Neuronal stem cell (in vitro differentiated cells): ENCODE measurements around the gene PGAP3.

Experiments
- DNase-seq: peaks from one replicate; pipeline ENCODE4 v3.0.0-alpha.2; 2013; ENCODE audit warnings: low spot score
- H2AFZ ChIP-seq: one replicate; pipeline ENCODE4 v1.6.1; 2013; ENCODE audit warnings: mild to moderate bottlenecking, low read length, inconsistent platforms
- H2AK5ac ChIP-seq: 2 replicates; pipeline ENCODE4 v1.6.1; 2013; ENCODE audit warnings: low read depth, mild to moderate bottlenecking, inconsistent platforms, low read length, moderate library complexity, mixed read lengths
- H2BK120ac ChIP-seq: 2 replicates; pipeline ENCODE4 v1.6.1; 2013; ENCODE audit warnings: low read depth, mild to moderate bottlenecking, inconsistent platforms, low read length, moderate library complexity, mixed read lengths
- H2BK12ac ChIP-seq: one replicate; pipeline ENCODE4 v1.6.1; 2013; ENCODE audit warnings: low read length, inconsistent platforms
- H2BK15ac ChIP-seq: 2 replicates; pipeline ENCODE4 v1.6.1; 2013; ENCODE audit warnings: mild to moderate bottlenecking, low read length, inconsistent platforms, mixed read lengths
- H2BK5ac ChIP-seq: one replicate; pipeline ENCODE4 v1.6.1; 2013; ENCODE audit warnings: inconsistent platforms, mild to moderate bottlenecking, low read length, moderate library complexity
- H3K14ac ChIP-seq: one replicate; pipeline ENCODE4 v1.6.1; 2013; ENCODE audit warnings: low read length, inconsistent platforms
- H3K18ac ChIP-seq: 2 replicates; pipeline ENCODE4 v1.6.1; 2013; ENCODE audit warnings: low read length, inconsistent platforms
- H3K23ac ChIP-seq: 2 replicates; pipeline ENCODE4 v1.6.1; 2013; ENCODE audit warnings: low read depth, mild to moderate bottlenecking, mixed read lengths, low read length, inconsistent platforms; ENCODE audit not compliant: poor library complexity
- H3K27ac ChIP-seq: replicated peaks from 3 replicates; pipeline ENCODE4 v1.5.1; 2013; ENCODE audit warnings: low read length, inconsistent platforms
- H3K27me3 ChIP-seq, 3 experiments: 2 replicates each; pipeline ENCODE4 v1.6.1; 2013; ENCODE audit warnings: low read length in 3 of 3, mild to moderate bottlenecking in 2 of 3, inconsistent platforms in 1 of 3, low read depth in 1 of 3, mixed read lengths in 1 of 3, moderate library complexity in 1 of 3; ENCODE audit not compliant: control insufficient read depth in 3 of 3, insufficient read depth in 3 of 3
- H3K36me3 ChIP-seq, 2 donors: replicated peaks in 1 of 2; 2 replicates each; pipeline ENCODE4 v1.6.1; 2013; ENCODE audit warnings: low read length in 2 of 2; ENCODE audit not compliant: control insufficient read depth in 2 of 2, insufficient read depth in 2 of 2
- H3K4ac ChIP-seq: 2 replicates; pipeline ENCODE4 v1.6.1; 2013; ENCODE audit warnings: inconsistent platforms, mild to moderate bottlenecking, low read length, moderate library complexity
- H3K4me1 ChIP-seq, 2 donors: 1 replicate in 1 of 2; 2 replicates in 1 of 2; pipeline ENCODE4 v1.6.1; 2013; ENCODE audit warnings: low read length in 2 of 2, low read depth in 1 of 2; ENCODE audit not compliant: control insufficient read depth in 2 of 2, insufficient read depth in 1 of 2
- H3K4me2 ChIP-seq: one replicate; pipeline ENCODE4 v1.6.1; 2013; ENCODE audit warnings: mild to moderate bottlenecking, low read length, inconsistent platforms; ENCODE audit not compliant: insufficient read depth, poor library complexity, severe bottlenecking
- H3K4me3 ChIP-seq, 2 donors: 2 replicates each; pipeline ENCODE4 v1.5.1; 2013; ENCODE audit warnings: low read length in 2 of 2, mild to moderate bottlenecking in 2 of 2, inconsistent platforms in 1 of 2, moderate library complexity in 1 of 2
- H3K79me1 ChIP-seq: one replicate; pipeline ENCODE4 v1.6.1; 2013; ENCODE audit warnings: low read depth, mild to moderate bottlenecking, inconsistent platforms, low read length, moderate library complexity
- H3K9ac ChIP-seq: one replicate; pipeline ENCODE4 v1.6.1; 2013; ENCODE audit warnings: mild to moderate bottlenecking, low read depth, low read length, inconsistent platforms; ENCODE audit not compliant: poor library complexity
- H3K9me3 ChIP-seq, 2 donors: replicated peaks in 1 of 2; 2 replicates each; pipeline versions ENCODE3 to v1.6.1; 2013; ENCODE audit warnings: low read length in 2 of 2, mild to moderate bottlenecking in 2 of 2, inconsistent platforms in 1 of 2, low read depth in 1 of 2, mixed read lengths in 1 of 2, moderate library complexity in 1 of 2; ENCODE audit not compliant: control insufficient read depth in 2 of 2, insufficient read depth in 1 of 2
- H4K8ac ChIP-seq: one replicate; pipeline ENCODE4 v1.6.1; 2013; ENCODE audit warnings: low read depth, mild to moderate bottlenecking, inconsistent platforms, low read length, moderate library complexity
- H4K91ac ChIP-seq: one replicate; pipeline ENCODE4 v1.6.1; 2013; ENCODE audit warnings: low read length, low read depth, mild to moderate bottlenecking, inconsistent platforms; ENCODE audit not compliant: poor library complexity
- WGBS, 2 donors: extraction: QIAGEN DNeasy Blood & Tissue Kit; methylation state at CpG; one replicate each; pipeline ENCODE4 v1.1.7; 2013; ENCODE audit warnings: missing lambda C conversion rate in 2 of 2, mixed read lengths in 1 of 2; ENCODE audit not compliant: insufficient read length in 2 of 2, insufficient replicate concordance in 1 of 2; ENCODE audit errors: extremely low coverage in 2 of 2; 5-methylcytosine and 5-hydroxymethylcytosine counted together

Gene PGAP3

GRCh38 chr17:39675390-39676082 lies 12.3 kb downstream of the PGAP3 start:
- H2BK12ac ChIP-seq: no peak overlapping the region
- no peak overlapping the region for H4K8ac ChIP-seq
- H3K18ac ChIP-seq: no peak overlapping the region
- no peak overlapping the region for H3K27ac ChIP-seq
- H3K14ac ChIP-seq: no peak overlapping the region
- no peak overlapping the region for H3K9ac ChIP-seq
- H3K36me3 ChIP-seq: peaks cover 4 to 8% of the 10 kb centered on the region in 2 donors
- DNase-seq: no peak
- H2BK5ac ChIP-seq: peak overlapping the region; percentile 71
- no peak overlapping the region for H3K4me3 ChIP-seq
- no peak overlapping the region for H4K91ac ChIP-seq
- no peak overlapping the region for H3K4me2 ChIP-seq
- H2AFZ ChIP-seq: no peak overlapping the region
- H2BK120ac ChIP-seq: no peak overlapping the region
- H3K9me3 ChIP-seq: no peaks in the 10 kb centered on the region
- H2BK15ac ChIP-seq: no peak overlapping the region
- no CpG with 5 or more reads among the region's 10 CpGs for WGBS, 2 donors
- no peaks in the 10 kb centered on the region for H3K79me1 ChIP-seq
- no peak overlapping the region for H3K4ac ChIP-seq
- peaks cover 0 to 3% (median 1%) of the 10 kb centered on the region in 3 experiments for H3K27me3 ChIP-seq
- no peak overlapping the region for H2AK5ac ChIP-seq
- H3K23ac ChIP-seq: no peak overlapping the region
- no peaks in the 10 kb centered on the region for H3K4me1 ChIP-seq

- no peak overlapping the region for H2BK120ac ChIP-seq
- WGBS, 2 donors: no CpG with 5 or more reads among the region's 11 CpGs
- DNase-seq: no peak
- H3K9me3 ChIP-seq: no peaks in the 10 kb centered on the region
- no peak overlapping the region for H3K4me3 ChIP-seq
- no peak overlapping the region for H3K23ac ChIP-seq
- H2BK12ac ChIP-seq: no peak overlapping the region
- no peak overlapping the region for H2BK15ac ChIP-seq
- no peak overlapping the region for H3K14ac ChIP-seq
- no peak overlapping the region for H3K27ac ChIP-seq
- H2AFZ ChIP-seq: no peak overlapping the region
- no peak overlapping the region for H3K9ac ChIP-seq
- H3K79me1 ChIP-seq: no peaks in the 10 kb centered on the region
- peak overlapping the region; percentile 23 for H2AK5ac ChIP-seq
- H3K36me3 ChIP-seq: peaks cover 4 to 8% of the 10 kb centered on the region in 2 donors
- H3K4me1 ChIP-seq: no peaks in the 10 kb centered on the region
- no peak overlapping the region for H4K91ac ChIP-seq
- peaks cover 0 to 8% (median 7%) of the 10 kb centered on the region in 3 experiments for H3K27me3 ChIP-seq
- H3K18ac ChIP-seq: no peak overlapping the region
- H3K4me2 ChIP-seq: no peak overlapping the region
- no peak overlapping the region for H4K8ac ChIP-seq
- H2BK5ac ChIP-seq: no peak overlapping the region
- no peak overlapping the region for H3K4ac ChIP-seq
Observed at GRCh38 chr17:39674702-39675389, 13.0 kb downstream of the PGAP3 start.

GRCh38 chr17:39674179-39674578 lies 13.7 kb downstream of the PGAP3 start:
- no peak overlapping the region for H2AFZ ChIP-seq
- peaks cover 4 to 8% of the 10 kb centered on the region in 2 donors for H3K36me3 ChIP-seq
- no peak overlapping the region for H4K8ac ChIP-seq
- H2BK12ac ChIP-seq: no peak overlapping the region
- H3K4ac ChIP-seq: no peak overlapping the region
- H3K9ac ChIP-seq: peak overlapping the region; percentile 7
- H3K14ac ChIP-seq: no peak overlapping the region
- no peaks in the 10 kb centered on the region for H3K4me1 ChIP-seq
- WGBS, 2 donors: no CpG with 5 or more reads among the region's 5 CpGs
- no peak overlapping the region for H3K27ac ChIP-seq
- H4K91ac ChIP-seq: no peak overlapping the region
- H3K79me1 ChIP-seq: no peaks in the 10 kb centered on the region
- H3K4me2 ChIP-seq: no peak overlapping the region
- no peaks in the 10 kb centered on the region for H3K9me3 ChIP-seq
- H3K27me3 ChIP-seq: peaks cover 0 to 15% (median 12%) of the 10 kb centered on the region in 3 experiments
- H3K4me3 ChIP-seq: no peak overlapping the region
- H3K18ac ChIP-seq: no peak overlapping the region
- no peak for DNase-seq
- no peak overlapping the region for H2BK5ac ChIP-seq
- peak overlapping the region; percentile 23 for H2AK5ac ChIP-seq
- H3K23ac ChIP-seq: no peak overlapping the region
- H2BK15ac ChIP-seq: no peak overlapping the region
- H2BK120ac ChIP-seq: no peak overlapping the region

GRCh38 chr17:39673335-39674081 lies 14.3 kb downstream of the PGAP3 start:
- no peak overlapping the region for H3K4ac ChIP-seq
- H3K36me3 ChIP-seq: peaks cover 4 to 8% of the 10 kb centered on the region in 2 donors
- H3K9ac ChIP-seq: peak overlapping the region; percentile 24
- peak overlapping the region; percentile 27 for H3K18ac ChIP-seq
- peaks cover 0 to 3% of the 10 kb centered on the region in 2 donors for H3K4me1 ChIP-seq
- H4K91ac ChIP-seq: no peak overlapping the region
- H4K8ac ChIP-seq: no peak overlapping the region
- peak overlapping the region; percentile 60 for H2AK5ac ChIP-seq
- no peak overlapping the region for H3K4me3 ChIP-seq
- no peaks in the 10 kb centered on the region for H3K79me1 ChIP-seq
- no peak overlapping the region for H3K4me2 ChIP-seq
- no peak overlapping the region for H2AFZ ChIP-seq
- no CpG with 5 or more reads among the region's 13 CpGs for WGBS, 2 donors
- H2BK5ac ChIP-seq: no peak overlapping the region
- H3K14ac ChIP-seq: no peak overlapping the region
- H2BK120ac ChIP-seq: no peak overlapping the region
- no peak overlapping the region for H3K27ac ChIP-seq
- peaks cover 0 to 19% (median 15%) of the 10 kb centered on the region in 3 experiments for H3K27me3 ChIP-seq
- no peak overlapping the region for H3K23ac ChIP-seq
- no peak for DNase-seq
- no peaks in the 10 kb centered on the region for H3K9me3 ChIP-seq
- no peak overlapping the region for H2BK15ac ChIP-seq
- H2BK12ac ChIP-seq: no peak overlapping the region
